ENCODE measurements around the gene ZNF213. TPM values are rescaled to one million over a fixed set of nuclear protein-coding genes. Genes with fewer than 3 reads are reported as not detected.

The ZNF213 gene
- polyA plus RNA-seq, 1 donor from 2014 or later: 5.1 TPM

- TF ChIP-seq EP300 (conservative IDR thresholded peaks at IDR 0.05; ENCODE audit: poor library complexity, severe bottlenecking) (peak; percentile 63), POLR2AphosphoS5 (IDR thresholded peaks at IDR 0.05) (peak; percentile 28), SMC3 (conservative IDR thresholded peaks at IDR 0.05; ENCODE audit: poor library complexity) (no peak), MXI1 (conservative IDR thresholded peaks at IDR 0.05; ENCODE audit: poor library complexity, severe bottlenecking) (peak; percentile 55)
- Histone ChIP-seq H3K36me3 (ENCODE audit: insufficient read depth, low read length) (no peaks in the 10 kb centered on the region), H3K9me3 (ENCODE audit: low read length) (no peaks in the 10 kb centered on the region), H3K27ac (ENCODE audit: low read length) (peak overlapping the region; percentile 71), H3K4me3 (ENCODE audit: low read length) (peak overlapping the region; percentile 89), H3K9ac (ENCODE audit: low read length) (peak overlapping the region; percentile 78), H3K79me2 (replicated peaks; ENCODE audit: insufficient read depth, low read length) (no peaks in the 10 kb centered on the region), H3K27me3 (ENCODE audit: insufficient read depth, low read depth, low read length) (no peaks in the 10 kb centered on the region), H2AFZ (ENCODE audit: low read depth, low read length) (peak overlapping the region; percentile 90), H3K4me2 (ENCODE audit: low read length) (peak overlapping the region; percentile 60), H4K20me1 (ENCODE audit: insufficient read depth) (no peaks in the 10 kb centered on the region), H3K9me2 (ENCODE audit: insufficient read depth, low read length) (no peaks in the 10 kb centered on the region), H3F3A (ENCODE audit: insufficient read depth, low read length, poor library complexity, severe bottlenecking) (peaks cover 6% of the 10 kb centered on the region)
Observed at GRCh38 chr16:3150346-3151218, 15.8 kb downstream of the ZNF213 start.

GRCh38 chr16:3152027-3152276, 17.1 kb downstream of the ZNF213 start:
- Histone ChIP-seq H3K9me3 (ENCODE audit: low read length) (no peaks in the 10 kb centered on the region), H2AFZ (ENCODE audit: low read depth, low read length) (no peak overlapping the region), H3K27me3 (ENCODE audit: insufficient read depth, low read depth, low read length) (peaks cover 9% of the 10 kb centered on the region), H3K27ac (ENCODE audit: low read length) (no peak overlapping the region), H3K36me3 (ENCODE audit: insufficient read depth, low read length) (no peaks in the 10 kb centered on the region), H3K79me2 (replicated peaks; ENCODE audit: insufficient read depth, low read length) (no peaks in the 10 kb centered on the region), H4K20me1 (ENCODE audit: insufficient read depth) (no peaks in the 10 kb centered on the region), H3K9me2 (ENCODE audit: insufficient read depth, low read length) (no peaks in the 10 kb centered on the region), H3K9ac (ENCODE audit: low read length) (peak overlapping the region; percentile 45), H3K4me3 (ENCODE audit: low read length) (peak overlapping the region; percentile 89), H3F3A (ENCODE audit: insufficient read depth, low read length, poor library complexity, severe bottlenecking) (peaks cover 6% of the 10 kb centered on the region), H3K4me2 (ENCODE audit: low read length) (peak overlapping the region; percentile 42)
- TF ChIP-seq POLR2AphosphoS5 (IDR thresholded peaks at IDR 0.05) (no peak), MXI1 (conservative IDR thresholded peaks at IDR 0.05; ENCODE audit: poor library complexity, severe bottlenecking) (no peak), TAF1 (IDR thresholded peaks at IDR 0.05; ENCODE audit: low read depth) (no peak), REST (IDR thresholded peaks at IDR 0.05; ENCODE audit: borderline replicate concordance) (no peak), RAD21 (conservative IDR thresholded peaks at IDR 0.05) (no peak), SMC3 (conservative IDR thresholded peaks at IDR 0.05; ENCODE audit: poor library complexity) (no peak), CTCF (IDR thresholded peaks at IDR 0.05; ENCODE audit: poor library complexity, severe bottlenecking) (no peak), EZH2 (IDR thresholded peaks at IDR 0.05; ENCODE audit: borderline replicate concordance, insufficient read depth, low read length, poor library complexity, severe bottlenecking) (no peak), EP300 (conservative IDR thresholded peaks at IDR 0.05; ENCODE audit: poor library complexity, severe bottlenecking) (no peak)
